WTC11 (cell line): ENCODE measurements around the gene ELOB. TPM values are rescaled to one million over a fixed set of nuclear protein-coding genes. Genes with fewer than 3 reads are reported as not detected.

ENCODE experiments used
- ATAC-seq: fragments of 200-7000 bp; cut with Tn5 transposase; 2 replicates; pipeline ENCODE4 v1.10.0; 2021; ENCODE audit warnings: mild to moderate bottlenecking, moderate library complexity
- CTCF ChIA-PET: fragments of 300-600 bp; sonication (Branson Sonifier 250); formaldehyde crosslinking; loops from one replicate; lab custom pipeline; 2021; ENCODE audit warnings: antibody characterized with exemption; lab: Charles Lee
- POLR2A ChIA-PET: fragments of 350-600 bp; sonication (Branson Sonifier 250); formaldehyde crosslinking; loops from one replicate; lab custom pipeline; 2021; ENCODE audit warnings: antibody characterized with exemption; lab: Charles Lee
- DNase-seq: peaks from one replicate; pipeline ENCODE4 v3.0.0; 2021; ENCODE audit warnings: low spot score
- H3K27ac Mint-ChIP-seq: 2 replicates; pipeline ENCODE4 v1.8.0; 2021; ENCODE audit warnings: mixed read lengths
- H3K27me3 Mint-ChIP-seq: 2 replicates; pipeline ENCODE4 v1.8.0; 2021; ENCODE audit warnings: low read depth, mild to moderate bottlenecking, moderate library complexity, mixed read lengths
- H3K36me3 Mint-ChIP-seq: 2 replicates; pipeline ENCODE4 v1.8.0; 2021; ENCODE audit warnings: mixed read lengths
- H3K4me1 Mint-ChIP-seq: 2 replicates; pipeline ENCODE4 v1.8.0; 2022; ENCODE audit warnings: mixed read lengths
- H3K4me3 Mint-ChIP-seq: 2 replicates; pipeline ENCODE4 v1.8.0; 2021; ENCODE audit warnings: mild to moderate bottlenecking, moderate library complexity, mixed read lengths
- H3K9me3 Mint-ChIP-seq: 2 replicates; pipeline ENCODE4 v1.8.0; 2021; ENCODE audit warnings: mixed read lengths
- ATF2 ChIP-seq: sonication (generic); formaldehyde crosslinking; IDR thresholded peaks from 2 replicates; pipeline ENCODE4 v1.8.1; 2022; ENCODE audit warnings: low read depth, missing genetic modification reagents, borderline replicate concordance
- CREB1 ChIP-seq: sonication (generic); formaldehyde crosslinking; IDR thresholded peaks from 2 replicates; pipeline ENCODE4 v1.8.0; 2023; ENCODE audit warnings: mild to moderate bottlenecking, missing genetic modification reagents
- ELF4 ChIP-seq: sonication (generic); formaldehyde crosslinking; IDR thresholded peaks from 2 replicates; pipeline ENCODE4 v1.8.1; 2022; ENCODE audit warnings: low read depth, mild to moderate bottlenecking, moderate library complexity, missing genetic modification reagents
- FOXJ3 ChIP-seq: sonication (generic); formaldehyde crosslinking; IDR thresholded peaks from 2 replicates; pipeline ENCODE4 v1.9.0; 2021; ENCODE audit warnings: missing genetic modification reagents, mild to moderate bottlenecking, borderline replicate concordance
- FOXK1 ChIP-seq: sonication (generic); formaldehyde crosslinking; IDR thresholded peaks from 2 replicates; pipeline ENCODE4 v1.8.0; 2022; ENCODE audit warnings: mild to moderate bottlenecking, moderate library complexity, missing genetic modification reagents
- FOXP1 ChIP-seq: sonication (generic); formaldehyde crosslinking; IDR thresholded peaks from 2 replicates; pipeline ENCODE4 v1.8.0; 2022; ENCODE audit warnings: missing genetic modification reagents, mild to moderate bottlenecking, moderate library complexity, borderline replicate concordance
- FOXP4 ChIP-seq: sonication (generic); formaldehyde crosslinking; IDR thresholded peaks from 2 replicates; pipeline ENCODE4 v1.8.0; 2022; ENCODE audit warnings: mild to moderate bottlenecking, missing genetic modification reagents
- GTF2I ChIP-seq: fragments of 250-450 bp; sonication (Bioruptor Pico); conservative IDR thresholded peaks from 2 replicates; pipeline ENCODE4 v1.4.0; 2021; ENCODE audit warnings: mild to moderate bottlenecking
- HMGA2 ChIP-seq: fragments of 250-450 bp; sonication (Bioruptor Pico); IDR thresholded peaks from 2 replicates; pipeline ENCODE4 v1.4.0; 2021; ENCODE audit warnings: mild to moderate bottlenecking, moderate library complexity
- JAZF1 ChIP-seq: fragments of 250-450 bp; sonication (Bioruptor Pico); IDR thresholded peaks from 2 replicates; pipeline ENCODE4 v1.9.0; 2021; ENCODE audit warnings: moderate library complexity, mild to moderate bottlenecking, inconsistent platforms
- JUN ChIP-seq: sonication (generic); formaldehyde crosslinking; IDR thresholded peaks from 2 replicates; pipeline ENCODE4 v1.8.0; 2023; ENCODE audit warnings: mild to moderate bottlenecking, missing genetic modification reagents
- MXD4 ChIP-seq: fragments of 250-450 bp; sonication (Bioruptor Pico); IDR thresholded peaks from 2 replicates; pipeline ENCODE4 v1.8.0; 2021; ENCODE audit warnings: mild to moderate bottlenecking, moderate library complexity, borderline replicate concordance
- NFATC4 ChIP-seq: fragments of 250-450 bp; sonication (Bioruptor Pico); IDR thresholded peaks from 2 replicates; pipeline ENCODE4 v1.9.0; 2021; ENCODE audit warnings: mild to moderate bottlenecking
- NFYB ChIP-seq: sonication (generic); formaldehyde crosslinking; conservative IDR thresholded peaks from 2 replicates; pipeline ENCODE4 v1.8.0; 2022; ENCODE audit warnings: low read depth, missing genetic modification reagents
- OVOL2 ChIP-seq: fragments of 250-450 bp; sonication (Bioruptor Pico); IDR thresholded peaks from 2 replicates; pipeline ENCODE4 v1.9.0; 2021; ENCODE audit warnings: mild to moderate bottlenecking, borderline replicate concordance
- PRRX2 ChIP-seq: fragments of 250-450 bp; sonication (Bioruptor Pico); IDR thresholded peaks from 2 replicates; pipeline ENCODE4 v1.8.0; 2021; ENCODE audit warnings: mild to moderate bottlenecking
- RELA ChIP-seq: sonication (generic); formaldehyde crosslinking; IDR thresholded peaks from 2 replicates; pipeline ENCODE4 v1.8.1; 2022; ENCODE audit warnings: missing genetic modification reagents, mild to moderate bottlenecking, borderline replicate concordance
- RORB ChIP-seq: fragments of 250-450 bp; sonication (Bioruptor Pico); IDR thresholded peaks from 2 replicates; pipeline ENCODE4 v1.9.0; 2021; ENCODE audit warnings: mild to moderate bottlenecking
- SMAD3 ChIP-seq: sonication (generic); formaldehyde crosslinking; IDR thresholded peaks from 2 replicates; pipeline ENCODE4 v1.8.0; 2022; ENCODE audit warnings: missing genetic modification reagents, mild to moderate bottlenecking, borderline replicate concordance
- SOX15 ChIP-seq: fragments of 250-450 bp; sonication (Bioruptor Pico); IDR thresholded peaks from 2 replicates; pipeline ENCODE4 v1.9.0; 2021; ENCODE audit warnings: mild to moderate bottlenecking
- TCF7 ChIP-seq: sonication (generic); formaldehyde crosslinking; IDR thresholded peaks from 2 replicates; pipeline ENCODE4 v1.8.0; 2022; ENCODE audit warnings: mild to moderate bottlenecking, low read depth, missing genetic modification reagents, moderate library complexity
- ZNF121 ChIP-seq: sonication (generic); formaldehyde crosslinking; IDR thresholded peaks from 2 replicates; pipeline ENCODE4 v1.8.0; 2023; ENCODE audit warnings: missing genetic modification reagents
- ZNF232 ChIP-seq: sonication (generic); formaldehyde crosslinking; IDR thresholded peaks from 2 replicates; pipeline ENCODE4 v1.8.0; 2022; ENCODE audit warnings: mild to moderate bottlenecking, missing genetic modification reagents
- ZNF263 ChIP-seq: sonication (generic); formaldehyde crosslinking; IDR thresholded peaks from 2 replicates; pipeline ENCODE4 v1.8.1; 2022; ENCODE audit warnings: low read depth, mild to moderate bottlenecking, moderate library complexity, missing genetic modification reagents
- ZNF396 ChIP-seq: fragments of 250-450 bp; sonication (Bioruptor Pico); IDR thresholded peaks from 2 replicates; pipeline ENCODE4 v1.8.0; 2021; ENCODE audit warnings: mild to moderate bottlenecking, moderate library complexity, borderline replicate concordance
- ZNF512 ChIP-seq: sonication (generic); formaldehyde crosslinking; IDR thresholded peaks from 2 replicates; pipeline ENCODE4 v1.8.1; 2022; ENCODE audit warnings: missing genetic modification reagents, borderline replicate concordance
- ZNF532 ChIP-seq: fragments of 250-450 bp; sonication (Bioruptor Pico); IDR thresholded peaks from 2 replicates; pipeline ENCODE4 v1.9.0; 2021; ENCODE audit warnings: mild to moderate bottlenecking, borderline replicate concordance
- ZNF671 ChIP-seq: fragments of 250-450 bp; sonication (Bioruptor Pico); IDR thresholded peaks from 2 replicates; pipeline ENCODE4 v1.8.0; 2021; ENCODE audit warnings: mild to moderate bottlenecking
- total RNA-seq: library from RNA; stranded (reverse); gene quantifications from 3 replicates; pipeline ENCODE4 v1.2.3, GENCODE V29; 2021

ELOB gene
- total RNA-seq, 1 experiment from 2014 or later = 252 TPM

- H3K4me1 Mint-ChIP-seq = peaks cover 21% of the 10 kb centered on the region
- H3K9me3 Mint-ChIP-seq = no peaks in the 10 kb centered on the region
- peaks cover 31% of the 10 kb centered on the region for H3K36me3 Mint-ChIP-seq
- POLR2A ChIA-PET = no interaction called here
- no peak for ATAC-seq
- TF ChIP-seq PRRX2 (CRISPR knock-in tag) (no peak), ZNF232 (CRISPR knock-in tag) (no peak), ZNF532 (CRISPR knock-in tag) (no peak), OVOL2 (no peak), ZNF263 (CRISPR knock-in tag) (no peak), SMAD3 (CRISPR knock-in tag) (no peak), HMGA2 (CRISPR knock-in tag) (no peak), ZNF671 (CRISPR knock-in tag) (no peak), NFATC4 (CRISPR knock-in tag) (no peak), MXD4 (CRISPR knock-in tag) (no peak), FOXP4 (CRISPR knock-in tag) (no peak), ELF4 (CRISPR knock-in tag) (no peak), JAZF1 (CRISPR knock-in tag) (no peak), GTF2I (CRISPR knock-in tag) (no peak), ZNF396 (CRISPR knock-in tag) (no peak)
- TF ChIP-seq, all 79 proteins: peak for 0
- CTCF ChIA-PET = interaction anchor here (0.8 to 1.4 kb wide), 2 partner anchors 41 to 67 kb away, joined by 3 to 4 read pairs; partner anchors contain the start of gene PRSS21
- H3K4me3 Mint-ChIP-seq = peak overlapping the region; percentile 93
- no peak overlapping the region for H3K27ac Mint-ChIP-seq
- no peak for DNase-seq
- H3K27me3 Mint-ChIP-seq = no peaks in the 10 kb centered on the region
Measured at GRCh38 chr16:2775131-2775716, 1.9 kb downstream of the ELOB start.

GRCh38 chr16:2774161-2774891 is 2.8 kb downstream of the ELOB start:
- Mint-ChIP-seq H3K27ac (no peak overlapping the region), H3K27me3 (no peaks in the 10 kb centered on the region), H3K4me1 (peaks cover 22% of the 10 kb centered on the region), H3K9me3 (no peaks in the 10 kb centered on the region), H3K36me3 (peaks cover 40% of the 10 kb centered on the region), H3K4me3 (no peak overlapping the region)
- CTCF ChIA-PET = no interaction called here
- DNase-seq (no peak), ATAC-seq (no peak)
- POLR2A ChIA-PET = interaction anchor here (0.7 kb wide), 1 partner anchor 21 kb away, joined by 3 read pairs; no protein-coding TSS in a partner anchor
- TF ChIP-seq PRRX2 (CRISPR knock-in tag) = no peak
- no peak for TF ChIP-seq RORB (CRISPR knock-in tag)
- TF ChIP-seq FOXJ3 (CRISPR knock-in tag) = no peak
- no peak for TF ChIP-seq CREB1 (CRISPR knock-in tag)
- no peak for TF ChIP-seq NFATC4 (CRISPR knock-in tag)
- no peak for TF ChIP-seq ZNF121 (CRISPR knock-in tag)
- no peak for TF ChIP-seq NFYB
- no peak for TF ChIP-seq SOX15 (CRISPR knock-in tag)
- no peak for TF ChIP-seq ZNF512 (CRISPR knock-in tag)
- TF ChIP-seq ATF2 (CRISPR knock-in tag) = no peak
- no peak for TF ChIP-seq TCF7 (CRISPR knock-in tag)
- no peak for TF ChIP-seq RELA
- TF ChIP-seq JUN (CRISPR knock-in tag) = no peak
- TF ChIP-seq FOXP1 = no peak
- no peak for TF ChIP-seq FOXK1 (CRISPR knock-in tag)
